Testis (tissue), 2 donors: ENCODE measurements around the gene C1QTNF7.

ENCODE experiments used
- CTCF ChIP-seq, 3 experiments: fragments of 450-650 bp in 2 of 3; fragments of 200-600 bp in 1 of 3; sonication (generic) in 1 of 3; IDR thresholded peaks; one replicate each; pipeline ENCODE4 v1.5.1; 2016 to 2019; ENCODE audit warnings: antibody characterized with exemption in 3 of 3, mild to moderate bottlenecking in 2 of 3, moderate library complexity in 1 of 3
- POLR2A ChIP-seq: fragments of 450-650 bp; IDR thresholded peaks from one replicate; pipeline ENCODE4 v1.6.1; 2017; ENCODE audit warnings: antibody characterized with exemption, mild to moderate bottlenecking, moderate library complexity

GRCh38 chr4:15481961-15482745 is 54.3 kb downstream of the C1QTNF7 start:
- TF ChIP-seq CTCF (IDR thresholded peaks at IDR 0.05): no peak
- TF ChIP-seq POLR2A: no peak
